Right lobe of liver (tissue), 6 donors: Measurements from ENCODE around the gene APOBEC2. TPM values are rescaled to one million over a fixed set of nuclear protein-coding genes. Genes with fewer than 3 reads are reported as not detected.

Experiments
- ATAC-seq, 4 donors: fragments of 200-7000 bp; cut with Tn5 transposase; one replicate each; pipeline ENCODE4 v1.9.1; 2020; ENCODE audit warnings: mild to moderate bottlenecking in 4 of 4, moderate library complexity in 4 of 4
- DNase-seq, 3 donors: peaks; one replicate each; pipeline ENCODE4 v3.0.0-alpha.2; 2020
- H3K27ac ChIP-seq, 3 donors: fragments of 200-600 bp; one replicate each; pipeline ENCODE4 v1.8.0; 2022
- H3K27me3 ChIP-seq, 2 donors: fragments of 200-600 bp; one replicate each; pipeline ENCODE4 v1.8.0; 2022
- H3K36me3 ChIP-seq, 4 donors: fragments of 200-600 bp; sonication (generic) in 1 of 4; one replicate each; pipeline versions ENCODE4 v1.5.1 to v1.8.0; 2017 to 2022; ENCODE audit warnings: control low read depth in 1 of 4
- H3K4me1 ChIP-seq, 4 donors: fragments of 200-600 bp; sonication (generic) in 1 of 4; one replicate each; pipeline versions ENCODE4 v1.5.1 to v1.8.0; 2017 to 2022; ENCODE audit warnings: control low read depth in 1 of 4
- H3K4me3 ChIP-seq, 3 donors: fragments of 200-600 bp; one replicate each; pipeline ENCODE4 v1.8.0; 2022
- H3K9me3 ChIP-seq, 4 donors: fragments of 200-600 bp; sonication (generic) in 1 of 4; one replicate each; pipeline versions ENCODE4 v1.5.1 to v1.8.0; 2017 to 2022; ENCODE audit warnings: control low read depth in 1 of 4
- CTCF ChIP-seq, 4 donors: fragments of 200-600 bp in 3 of 4; fragments of 450-650 bp in 1 of 4; IDR thresholded peaks; one replicate each; pipeline versions ENCODE4 v1.5.1 to v1.8.0; 2016 to 2022; ENCODE audit warnings: antibody characterized with exemption in 4 of 4, mild to moderate bottlenecking in 2 of 4
- POLR2A ChIP-seq: fragments of 450-650 bp; IDR thresholded peaks from one replicate; pipeline ENCODE4 v1.6.1; 2017; ENCODE audit warnings: antibody characterized with exemption, mild to moderate bottlenecking
- WGBS: methylation state at CpG from one replicate; pipeline ENCODE4 v1.1.6; 2018; ENCODE audit warnings: low coverage, low lambda C conversion rate; ENCODE audit not compliant: insufficient coverage; ENCODE audit errors: missing lambda C conversion rate; 5-methylcytosine and 5-hydroxymethylcytosine counted together
- intact Hi-C, 2 donors: fragments of 100-400 bp; cut with DNase I; formaldehyde crosslinking; loops; one replicate each; pipeline versions ENCODE4 v1.11.2 to v1.14.1; 2022
- total RNA-seq, 6 experiments: library from RNA; depleted of rRNA in 2 of 6; stranded (reverse); fragments of >200 nt in 2 of 6; fragmentation: NEBNext Ultra II Directional in 3 of 6; extraction: Animal tissue kit (Norgen Biotek cat#: 25700) in 3 of 6; gene quantifications; one replicate each; pipeline versions ENCODE4 v1.1.0 to v1.2.4, GENCODE V29; 2016 to 2023
- donor health status: DM: no; HTN: yes; CAD: no.
- donor health status: DM: no; HTN: no; CAD: no.
- donor health status: DM: no; HTN: no; CAD: no.
- donor health status: DM: no; HTN: yes; CAD: no.
- donor health status: DM: no; HTN: yes; CAD: no.

The APOBEC2 gene
- total RNA-seq, 6 experiments from 2014 or later, result not detected

- Histone ChIP-seq H3K9me3 (no peaks in the 10 kb centered on the region), H3K4me1 (peaks cover 0 to 50% (median 13%) of the 10 kb centered on the region in 4 donors), H3K27ac (peak overlapping the region in 2 of 3 donors; percentile 57 to 63), H3K4me3 (no peak overlapping the region), H3K27me3 (no peaks in the 10 kb centered on the region), H3K36me3 (peaks cover 0 to 16% (median 8%) of the 10 kb centered on the region in 4 donors)
- DNase-seq (peak; percentile 72 to 79 (median 72)), ATAC-seq (peak; percentile 45 to 64 (median 53))
- intact Hi-C loops, result loop anchor here in 1 of 2 donors (10.0 kb wide), 1 partner anchor 62 kb away; no protein-coding TSS in a partner anchor
- 21% methylated on average over 3 of the region's 3 CpGs for WGBS
- TF ChIP-seq CTCF (IDR thresholded peaks at IDR 0.05) (peak; percentile 89 to 93 (median 90)), POLR2A (no peak)
Measured at GRCh38 chr6:41066867-41067304, 13.9 kb downstream of the APOBEC2 start.

GRCh38 chr6:41071501-41071922 lies 18.5 kb downstream of the APOBEC2 start:
- peak in 2 of 3 donors; percentile 86 to 89 for DNase-seq
- Histone ChIP-seq H3K4me3 (peak overlapping the region; percentile 54 to 88 (median 80)), H3K27ac (peak overlapping the region; percentile 95 to 99 (median 98)), H3K36me3 (peaks cover 0 to 16% (median 8%) of the 10 kb centered on the region in 4 donors), H3K9me3 (no peaks in the 10 kb centered on the region), H3K4me1 (peaks cover 0 to 40% (median 10%) of the 10 kb centered on the region in 4 donors), H3K27me3 (no peaks in the 10 kb centered on the region)
- no peak for ATAC-seq
- under 1% methylated on average over 16 of the region's 16 CpGs for WGBS
- TF ChIP-seq POLR2A, result no peak
- TF ChIP-seq CTCF (IDR thresholded peaks at IDR 0.05), result peak in 1 of 4 donors; percentile 15
- intact Hi-C loops, result no loop called here

GRCh38 chr6:41071923-41072835 lies 19.2 kb downstream of the APOBEC2 start, which contains the start of gene OARD1:
OARD1 (minus strand) TSS chr6:41072356; CDS start chr6:41071634, 722 bp downstream.
- intact Hi-C loops, result no loop called here
- H3K9me3 ChIP-seq, result no peaks in the 10 kb centered on the region
- 0% methylated on average over 26 of the region's 63 CpGs for WGBS
- DNase-seq (peak; percentile 99 to 100 (median 100)), ATAC-seq (peak; percentile 68 to 86 (median 76))
- H3K4me1 ChIP-seq, result peaks cover 0 to 41% (median 9%) of the 10 kb centered on the region in 4 donors
- peaks cover 0 to 16% (median 8%) of the 10 kb centered on the region in 4 donors for H3K36me3 ChIP-seq
- no peak for TF ChIP-seq CTCF (IDR thresholded peaks at IDR 0.05)
- TF ChIP-seq POLR2A, result peak; percentile 72
- H3K27me3 ChIP-seq, result no peaks in the 10 kb centered on the region
- peak within 1 kb of the TSS; percentile 95 to 99 (median 98) for H3K27ac ChIP-seq
- peak within 1 kb of the TSS; percentile 80 to 92 (median 88) for H3K4me3 ChIP-seq

- TF ChIP-seq CTCF (IDR thresholded peaks at IDR 0.05) (no peak), POLR2A (no peak)
Measured at GRCh38 chr6:41072836-41073202, 19.8 kb downstream of the APOBEC2 start, which contains the start of gene NFYA. NFYA (plus strand) TSS chr6:41072974; CDS start chr6:41079090, 6,116 bp downstream.

More at GRCh38 chr6:41072836-41073202, 19.8 kb downstream of the APOBEC2 start, which contains the start of gene NFYA:
- peak in 1 of 3 donors; percentile 100 for DNase-seq
- intact Hi-C loops, result no loop called here
- peaks cover 0 to 44% (median 9%) of the 10 kb centered on the region in 4 donors for H3K4me1 ChIP-seq
- peak within 1 kb of the TSS; percentile 95 to 99 (median 98) for H3K27ac ChIP-seq
- no peaks in the 10 kb centered on the region for H3K9me3 ChIP-seq
- H3K36me3 ChIP-seq, result peaks cover 0 to 13% (median 5%) of the 10 kb centered on the region in 4 donors
- 0% methylated on average over 7 of the region's 37 CpGs for WGBS
- no peaks in the 10 kb centered on the region for H3K27me3 ChIP-seq
- peak within 1 kb of the TSS; percentile 80 to 92 (median 88) for H3K4me3 ChIP-seq
- peak; percentile 77 to 82 (median 79) for ATAC-seq
